Epithelial cell of esophagus (primary cell): ENCODE data around the gene MSH4.
A peak's percentile ranks its signal among the peaks of the same experiment; 100 is the strongest.
"Not testable (repeated sequence)": the region's sequence is repeated elsewhere in the genome, so short reads cannot be mapped to it uniquely, and the experiment has no call there.

Experiments
- DNase-seq: peaks from one replicate; pipeline ENCODE4 v3.0.0; 2010; ENCODE audit warnings: low read depth
- H3K4me3 ChIP-seq: 2 replicates; pipeline ENCODE4 v1.5.1; 2011; ENCODE audit warnings: mild to moderate bottlenecking, low read length, control low read depth
- CTCF ChIP-seq: IDR thresholded peaks from 2 replicates; pipeline ENCODE4 v1.5.1; 2011; ENCODE audit warnings: low read depth, mild to moderate bottlenecking, low read length, control low read depth, inconsistent platforms; ENCODE audit not compliant: insufficient read depth; ENCODE audit errors: missing control alignments

The MSH4 gene

GRCh38 chr1:75771978-75772377 is 24.7 kb upstream of the MSH4 start:
- H3K4me3 ChIP-seq = no peak overlapping the region
- no peak for TF ChIP-seq CTCF
- DNase-seq = peak; percentile 30

- not testable (repeated sequence) for H3K4me3 ChIP-seq, DNase-seq
Observed at GRCh38 chr1:75777812-75778211, 18.9 kb upstream of the MSH4 start.

- DNase-seq = not testable (repeated sequence)
Observed at GRCh38 chr1:75778694-75779093, 18.0 kb upstream of the MSH4 start.

GRCh38 chr1:75780183-75780582 is 16.5 kb upstream of the MSH4 start:
- not testable (repeated sequence) for H3K4me3 ChIP-seq, DNase-seq

More at GRCh38 chr1:75778694-75779093, 18.0 kb upstream of the MSH4 start:
- H3K4me3 ChIP-seq = not testable (repeated sequence)

- H3K4me3 ChIP-seq, DNase-seq: not testable (repeated sequence)
Observed at GRCh38 chr1:75783920-75784319, 12.8 kb upstream of the MSH4 start.

- TF ChIP-seq CTCF = no peak
- peak overlapping the region; percentile 96 for H3K4me3 ChIP-seq
Observed at GRCh38 chr1:75785320-75785982, 11.2 kb upstream of the MSH4 start.

GRCh38 chr1:75785983-75786853 is 10.5 kb upstream of the MSH4 start, which contains the start of gene RABGGTB:
Gene RABGGTB, plus strand, starts transcription at chr1:75786256. Its CDS starts 16 bp downstream, at chr1:75786272.
- peak within 1 kb of the TSS; percentile 96 for H3K4me3 ChIP-seq
- DNase-seq = peak; percentile 96

More at GRCh38 chr1:75785320-75785982, 11.2 kb upstream of the MSH4 start:
- DNase-seq = no peak

GRCh38 chr1:75786901-75787493 is 9.7 kb upstream of the MSH4 start:
- no peak for TF ChIP-seq CTCF
- H3K4me3 ChIP-seq = peak overlapping the region; percentile 96
- no peak for DNase-seq

More at GRCh38 chr1:75785983-75786853, 10.5 kb upstream of the MSH4 start, which contains the start of gene RABGGTB:
- TF ChIP-seq CTCF = no peak
